ENCODE measurements around the gene RCL1. TPM values are rescaled to one million over a fixed set of nuclear protein-coding genes. Genes with fewer than 3 reads are reported as not detected.

Gene RCL1
- total RNA-seq, 1 experiment from 2014 or later: 9.5 TPM

GRCh38 chr9:4796988-4797853, 4.5 kb downstream of the RCL1 start:
- Histone ChIP-seq H3K27me3 (ENCODE audit: insufficient read depth, low read depth) (no peaks in the 10 kb centered on the region), H3K9me3 (ENCODE audit: insufficient read depth, low read depth) (no peaks in the 10 kb centered on the region), H3K4me3 (no peak overlapping the region), H3K79me2 (ENCODE audit: low read depth) (peaks cover 81% of the 10 kb centered on the region), H3K36me3 (ENCODE audit: low read depth) (no peaks in the 10 kb centered on the region), H2AFZ (no peak overlapping the region), H3K27ac (no peak overlapping the region), H3K9me2 (ENCODE audit: insufficient read depth) (no peaks in the 10 kb centered on the region), H4K20me1 (ENCODE audit: insufficient read depth) (peaks cover 24% of the 10 kb centered on the region), H3F3A (ENCODE audit: insufficient read depth, low read depth) (no peaks in the 10 kb centered on the region), H3K4me2 (no peak overlapping the region), H3K4me1 (replicated peaks; ENCODE audit: insufficient read depth) (peaks cover 10% of the 10 kb centered on the region; the same call in 1 of the 2 replicates)
- ChIA-PET CTCF (no interaction called here), POLR2A (ENCODE audit: unreplicated experiment) (no interaction called here)
- DNase-seq: peak in 1 of 2 experiments; percentile 3
- BruUV-seq (replicated peaks): no TSS peak
- intact Hi-C loops (cut with micrococcal nuclease; ENCODE audit: unreplicated experiment): no loop called here
- peak; percentile 67 for TF ChIP-seq CTCF (conservative IDR thresholded peaks at IDR 0.05)
- no peak for TF ChIP-seq EZH2 (IDR thresholded peaks at IDR 0.05; ENCODE audit: low read depth)

GRCh38 chr9:4797854-4798150, 5.1 kb downstream of the RCL1 start:
- no peak for DNase-seq
- TF ChIP-seq EZH2 (IDR thresholded peaks at IDR 0.05; ENCODE audit: low read depth) (no peak), CTCF (conservative IDR thresholded peaks at IDR 0.05) (no peak)
- no peaks in the 10 kb centered on the region for H3K36me3 ChIP-seq (ENCODE audit: low read depth)
- H4K20me1 ChIP-seq (ENCODE audit: insufficient read depth): peaks cover 24% of the 10 kb centered on the region
- H2AFZ ChIP-seq: no peak overlapping the region
- H3K4me2 ChIP-seq: no peak overlapping the region
- BruUV-seq (replicated peaks): no TSS peak
- ChIA-PET CTCF (no interaction called here), POLR2A (ENCODE audit: unreplicated experiment) (no interaction called here)
- no peaks in the 10 kb centered on the region for H3K9me3 ChIP-seq (ENCODE audit: insufficient read depth, low read depth)
- no peaks in the 10 kb centered on the region for H3K9me2 ChIP-seq (ENCODE audit: insufficient read depth)
- H3F3A ChIP-seq (ENCODE audit: insufficient read depth, low read depth): no peaks in the 10 kb centered on the region
- H3K4me3 ChIP-seq: no peak overlapping the region
- intact Hi-C loops (cut with micrococcal nuclease; ENCODE audit: unreplicated experiment): no loop called here
- H3K27ac ChIP-seq: no peak overlapping the region
- H3K4me1 ChIP-seq (replicated peaks; ENCODE audit: insufficient read depth): peaks cover 10% of the 10 kb centered on the region; the same call in 1 of the 2 replicates
- H3K27me3 ChIP-seq (ENCODE audit: insufficient read depth, low read depth): no peaks in the 10 kb centered on the region
- peaks cover 87% of the 10 kb centered on the region for H3K79me2 ChIP-seq (ENCODE audit: low read depth)

GRCh38 chr9:4798281-4799032, 5.7 kb downstream of the RCL1 start:
- H3K4me1 ChIP-seq (replicated peaks; ENCODE audit: insufficient read depth): peaks cover 10% of the 10 kb centered on the region; the same call in 1 of the 2 replicates
- DNase-seq: no peak
- H3K4me3 ChIP-seq: no peak overlapping the region
- H3K36me3 ChIP-seq (ENCODE audit: low read depth): no peaks in the 10 kb centered on the region
- ChIA-PET POLR2A (ENCODE audit: unreplicated experiment) (no interaction called here), CTCF (no interaction called here)
- H3K27ac ChIP-seq: no peak overlapping the region
- intact Hi-C loops (cut with micrococcal nuclease; ENCODE audit: unreplicated experiment): no loop called here
- H3F3A ChIP-seq (ENCODE audit: insufficient read depth, low read depth): no peaks in the 10 kb centered on the region
- peaks cover 92% of the 10 kb centered on the region for H3K79me2 ChIP-seq (ENCODE audit: low read depth)
- BruUV-seq (replicated peaks): no TSS peak
- no peaks in the 10 kb centered on the region for H3K27me3 ChIP-seq (ENCODE audit: insufficient read depth, low read depth)
- TF ChIP-seq CTCF (conservative IDR thresholded peaks at IDR 0.05) (no peak), EZH2 (IDR thresholded peaks at IDR 0.05; ENCODE audit: low read depth) (no peak)
- peaks cover 24% of the 10 kb centered on the region for H4K20me1 ChIP-seq (ENCODE audit: insufficient read depth)
- H3K4me2 ChIP-seq: no peak overlapping the region
- H2AFZ ChIP-seq: no peak overlapping the region
- H3K9me3 ChIP-seq (ENCODE audit: insufficient read depth, low read depth): no peaks in the 10 kb centered on the region
- no peaks in the 10 kb centered on the region for H3K9me2 ChIP-seq (ENCODE audit: insufficient read depth)
